B cell (primary cell): Measurements from ENCODE around the gene WDR86.

Experiments
- CTCF ChIP-seq: fragments of 200-600 bp; IDR thresholded peaks from one replicate; pipeline ENCODE4 v1.8.0; 2022; ENCODE audit warnings: antibody characterized with exemption, mild to moderate bottlenecking
- EZH2 ChIP-seq: IDR thresholded peaks from 2 replicates; pipeline ENCODE4 v1.6.1; 2012; ENCODE audit warnings: borderline replicate concordance, low read depth, mild to moderate bottlenecking, moderate library complexity, low read length; ENCODE audit not compliant: insufficient read depth, poor library complexity, severe bottlenecking

- TF ChIP-seq CTCF: no peak
- no peak for TF ChIP-seq EZH2
These were observed 21.9 kb downstream of the WDR86 start for GRCh38 chr7:151388007-151388297.
